GM21447 (cell line): ENCODE measurements around the gene DDX59.

Experiments used
- ATAC-seq: cut with Tn5 transposase; IDR thresholded peaks from one replicate; pipeline ENCODE4 v1.9.1; 2021; ENCODE audit not compliant: unreplicated experiment

The DDX59 gene

DNA sequence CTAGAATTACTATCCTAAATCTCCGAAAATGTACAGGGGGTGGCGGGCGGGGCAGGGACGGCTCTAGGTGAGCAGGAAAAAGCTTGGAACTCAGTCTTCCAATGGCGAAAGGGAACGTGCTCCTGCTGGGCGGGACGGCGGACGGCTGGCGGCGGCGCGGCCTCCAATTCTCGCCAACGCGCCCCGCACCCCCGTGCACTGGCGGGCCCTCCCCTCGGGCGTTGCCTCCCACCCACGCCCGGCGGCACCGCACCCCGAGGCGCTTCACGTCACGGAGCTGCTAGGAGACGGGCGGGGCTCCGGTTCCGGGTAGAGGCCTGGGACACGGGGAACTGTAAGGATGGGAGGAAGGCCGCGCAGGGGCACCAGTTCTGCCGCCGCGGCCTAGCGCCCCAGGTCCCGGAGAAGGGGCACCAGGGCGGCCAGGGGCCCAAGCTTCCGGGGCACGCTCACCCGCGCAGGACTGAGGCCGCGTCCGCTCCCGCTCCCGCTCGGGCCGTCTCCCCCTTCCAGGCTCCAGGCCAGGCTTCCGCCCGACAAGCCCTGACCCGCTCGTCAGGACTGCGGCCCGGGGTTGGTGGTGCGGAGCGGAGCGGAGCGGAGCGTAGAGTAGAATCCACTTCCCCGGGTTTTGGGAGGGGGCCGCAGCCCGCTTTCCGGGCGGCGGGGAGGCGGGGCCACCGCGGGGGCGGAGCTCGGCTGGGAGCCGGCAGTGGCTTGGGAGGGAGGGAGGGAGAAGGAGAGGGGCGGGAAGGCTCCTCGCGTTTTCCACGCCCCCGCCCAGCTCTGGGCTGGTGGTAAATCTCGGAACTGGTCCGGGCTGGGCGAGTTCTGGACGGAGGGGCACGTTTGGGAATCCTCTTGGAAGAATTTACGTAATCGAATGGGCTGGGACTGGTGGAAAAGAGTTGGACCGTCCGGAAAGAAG lies at the start of gene DDX59:
Gene DDX59 (minus strand): TSS at position 594 of the 928 bp plus-strand sequence. CDS start 3,167 bp downstream, outside the sequence.
- ATAC-seq: peak; percentile 83

DNA sequence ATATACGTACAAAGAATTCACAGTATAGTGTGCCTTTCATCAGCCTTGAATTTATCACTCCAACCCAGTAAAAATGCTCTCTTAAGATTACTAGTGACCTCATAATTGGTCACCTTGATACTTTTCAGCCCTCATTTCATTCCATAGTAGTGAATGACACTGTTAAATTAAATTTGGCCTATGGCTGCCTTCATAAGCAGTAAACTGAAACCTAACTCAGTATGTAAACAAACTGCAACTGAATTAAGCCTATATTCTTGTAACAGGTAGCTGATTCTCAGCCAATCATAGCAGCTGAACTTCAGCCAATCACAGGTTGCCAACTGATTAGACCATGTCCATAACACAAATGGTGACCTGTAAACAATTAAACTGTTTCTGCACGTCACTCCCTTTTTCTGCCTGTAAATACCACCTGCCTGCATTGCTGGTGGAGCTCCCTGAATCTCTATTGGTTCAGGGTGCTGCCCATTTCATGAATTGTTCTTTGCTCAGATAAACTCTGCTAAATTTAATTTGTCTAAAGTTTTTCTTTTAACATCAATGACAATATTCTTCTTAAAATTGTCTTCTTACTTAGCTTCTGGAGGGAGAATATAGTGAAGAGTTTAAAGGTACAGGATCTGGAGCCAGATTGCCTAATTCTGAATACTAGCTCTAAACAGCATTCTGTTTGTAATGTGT lies 44.9 kb upstream of the DDX59 start:
- no peak for ATAC-seq

DNA sequence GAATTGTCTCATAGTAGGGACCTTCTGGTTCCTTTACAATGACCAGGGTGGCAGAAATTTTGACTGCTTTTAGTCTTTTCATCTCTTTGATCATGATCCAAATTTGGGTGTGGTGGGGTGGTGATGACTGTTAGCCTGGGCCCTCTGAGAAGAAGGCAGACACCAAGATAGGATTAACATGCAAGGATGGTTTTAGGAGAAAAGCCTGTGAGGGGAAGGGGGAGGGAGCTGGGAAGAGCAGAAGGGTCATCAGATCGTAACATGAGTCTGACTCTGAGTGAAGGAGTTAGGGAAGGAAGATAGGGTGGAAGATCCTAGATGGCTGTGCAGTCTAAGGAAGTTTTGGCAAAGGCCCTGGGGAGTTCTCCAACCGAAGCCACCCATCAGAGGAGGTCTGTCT lies 40.5 kb upstream of the DDX59 start:
- no peak for ATAC-seq

DNA sequence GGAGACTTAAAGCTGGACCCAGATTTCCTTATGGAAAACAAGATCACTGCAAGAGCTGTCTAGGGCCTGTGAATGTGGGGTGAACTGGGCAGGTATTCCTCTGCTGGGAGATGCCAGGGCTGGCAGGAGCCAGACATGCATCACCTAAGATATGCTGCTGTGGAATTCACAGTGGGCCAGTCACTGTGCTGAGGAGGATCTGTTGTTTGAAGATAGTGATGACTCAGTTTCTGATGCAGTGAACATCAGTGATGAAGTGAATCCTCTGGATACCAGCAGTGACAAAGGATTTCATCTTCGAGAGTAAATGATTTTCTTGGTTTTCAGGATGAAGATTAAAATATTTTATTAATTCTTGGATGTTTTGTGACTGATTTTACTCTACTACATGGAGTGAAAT lies 39.1 kb upstream of the DDX59 start:
- no peak for ATAC-seq

DNA sequence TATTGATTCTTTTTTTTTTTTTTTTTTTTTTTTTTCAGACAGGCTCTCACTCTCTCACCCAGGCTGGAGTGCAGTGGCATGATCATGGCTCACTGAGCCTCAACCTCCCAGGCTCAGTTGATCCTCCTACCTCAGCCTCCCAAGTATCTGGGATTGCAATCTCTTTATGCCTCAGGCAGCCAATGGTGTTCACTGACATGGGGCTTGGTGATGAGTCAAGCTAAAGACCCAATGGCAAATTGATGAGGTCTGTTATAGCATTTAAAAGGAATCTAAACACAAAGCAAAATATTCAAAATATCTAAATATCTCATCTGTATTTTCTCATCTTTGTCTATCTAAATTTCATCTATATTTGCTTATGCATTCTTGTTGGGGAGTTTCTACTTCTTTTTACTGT lies 38.5 kb upstream of the DDX59 start:
- ATAC-seq: no peak

DNA sequence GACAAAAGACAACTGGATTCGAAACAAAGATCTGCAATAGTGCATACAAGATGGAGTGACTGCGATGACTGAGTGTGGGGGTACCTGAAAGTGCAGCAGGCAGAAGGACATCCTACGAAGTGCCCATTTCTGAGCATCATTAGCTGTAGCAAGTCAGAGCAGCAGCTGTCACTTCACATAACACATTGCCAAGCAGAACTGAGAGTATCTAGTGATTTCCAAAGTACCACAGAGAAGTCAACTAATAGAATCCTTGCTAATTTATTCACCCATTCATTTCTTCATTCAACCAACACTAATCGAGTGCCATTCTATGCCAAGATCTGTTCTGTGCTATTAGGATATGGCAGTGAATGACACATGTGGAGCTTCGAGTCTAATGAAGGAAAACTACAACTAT lies 37.4 kb upstream of the DDX59 start:
- no peak for ATAC-seq

DNA sequence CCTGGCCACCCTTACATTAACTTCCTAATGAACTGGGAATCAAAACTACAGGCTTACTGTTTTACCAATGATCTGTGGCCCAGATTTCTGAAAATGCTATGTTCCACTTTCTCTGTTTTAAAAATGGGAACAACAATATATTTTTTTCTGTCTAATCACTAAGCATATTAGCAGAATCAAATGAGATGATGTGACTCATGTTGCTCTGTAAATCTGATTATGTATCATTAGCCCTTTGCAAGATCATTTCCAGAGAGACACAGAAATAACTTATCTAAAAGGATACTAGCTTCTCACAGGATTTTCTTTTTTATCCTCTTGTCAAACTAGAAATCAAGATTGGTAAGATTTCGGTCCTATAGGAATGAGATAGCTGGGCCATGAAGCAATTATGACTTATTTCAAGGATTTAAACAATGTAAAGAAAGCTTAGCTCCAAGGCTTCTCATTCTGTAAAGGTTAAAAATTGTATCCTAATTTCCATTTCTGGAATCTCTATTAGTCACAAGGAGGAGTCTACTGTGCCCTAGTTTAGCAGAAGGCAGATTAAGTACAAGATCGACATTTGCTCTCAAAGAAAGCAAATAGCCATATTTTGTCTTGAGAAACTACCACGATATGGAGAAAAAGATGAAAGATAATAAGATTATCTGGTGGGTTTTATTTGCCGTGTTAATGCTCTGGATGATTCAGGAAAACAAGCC lies 36.6 kb upstream of the DDX59 start:
- ATAC-seq: no peak

DNA sequence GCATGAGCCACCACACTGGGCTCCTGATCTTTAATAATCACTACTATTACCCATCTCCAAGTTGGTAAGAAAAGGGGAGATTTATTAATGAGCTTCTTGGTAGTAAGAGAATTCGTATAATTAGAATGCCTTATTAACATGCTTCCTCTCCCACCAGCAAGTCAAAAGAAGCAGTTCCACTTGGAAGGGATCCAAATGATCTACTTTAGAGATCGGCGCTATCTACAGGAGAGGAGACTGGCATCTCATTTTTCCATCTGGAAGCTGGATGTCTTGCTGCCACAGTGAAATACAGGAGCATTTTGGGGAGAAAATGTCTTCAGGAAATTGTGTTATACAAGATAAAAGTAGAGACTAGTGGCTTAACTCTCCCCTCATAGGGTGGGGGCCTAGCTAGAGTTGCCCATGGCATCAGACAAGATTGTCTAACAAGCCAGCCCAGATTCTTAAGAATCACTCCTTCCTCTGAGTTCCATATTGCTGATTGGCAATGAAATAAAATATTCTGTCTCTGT lies 35.3 kb upstream of the DDX59 start:
- no peak for ATAC-seq

DNA sequence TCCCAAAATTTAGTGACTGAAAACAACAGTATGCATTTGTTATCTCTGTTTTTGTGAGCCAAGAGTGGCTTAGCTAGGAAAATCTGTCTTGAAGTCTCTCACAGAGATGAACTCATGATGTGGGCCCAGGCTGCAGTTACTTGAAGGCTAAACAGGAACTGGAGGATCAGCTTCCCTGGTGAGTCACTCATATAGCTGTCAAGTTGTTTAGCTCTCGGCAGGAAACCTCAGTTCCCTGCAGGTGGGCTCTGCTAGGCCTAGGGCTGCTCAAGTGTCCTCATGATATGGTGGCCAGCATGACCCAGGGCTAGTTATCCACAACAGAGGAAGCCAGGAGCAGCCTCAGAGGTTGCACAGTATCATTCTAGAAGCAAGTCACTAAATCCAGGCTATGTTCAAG lies 30.2 kb upstream of the DDX59 start:
- ATAC-seq: no peak

DNA sequence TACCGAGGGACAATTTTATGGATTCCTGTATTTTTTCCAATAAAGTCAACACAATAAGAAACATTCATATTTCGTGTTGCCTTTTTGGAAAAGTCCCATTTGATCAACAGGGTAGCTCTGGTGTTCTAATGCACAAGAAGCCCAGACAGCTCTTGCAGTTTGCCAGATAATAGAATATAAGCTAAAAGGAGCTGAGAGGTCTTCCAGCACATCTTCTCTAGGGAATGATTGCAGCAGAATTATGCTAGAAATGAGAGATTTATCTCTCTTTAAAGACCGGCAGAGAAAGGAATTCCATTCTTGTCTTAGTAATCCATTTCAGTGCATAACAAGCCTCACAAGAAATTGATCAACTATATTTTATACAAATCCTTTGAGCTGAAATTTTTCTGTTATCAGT lies 25.0 kb upstream of the DDX59 start:
- ATAC-seq: no peak

DNA sequence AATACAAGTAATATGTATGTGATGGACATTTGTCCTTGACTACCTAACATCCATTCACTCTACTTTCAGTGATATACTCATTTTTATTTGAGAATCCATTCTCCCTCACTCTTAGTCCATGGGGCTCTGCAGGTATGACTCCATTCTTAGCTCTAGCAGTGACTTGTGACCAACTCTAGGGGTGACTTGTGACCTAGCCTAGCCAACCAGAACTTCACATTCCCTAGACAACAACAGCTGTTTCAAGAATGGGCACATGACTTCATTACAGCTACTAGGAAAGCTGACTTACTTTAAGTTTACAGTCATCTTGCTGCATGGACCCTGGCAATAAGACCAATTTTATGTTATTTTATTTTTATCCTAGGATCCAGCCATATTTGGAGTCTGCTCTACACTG lies 23.6 kb upstream of the DDX59 start:
- ATAC-seq: no peak

DNA sequence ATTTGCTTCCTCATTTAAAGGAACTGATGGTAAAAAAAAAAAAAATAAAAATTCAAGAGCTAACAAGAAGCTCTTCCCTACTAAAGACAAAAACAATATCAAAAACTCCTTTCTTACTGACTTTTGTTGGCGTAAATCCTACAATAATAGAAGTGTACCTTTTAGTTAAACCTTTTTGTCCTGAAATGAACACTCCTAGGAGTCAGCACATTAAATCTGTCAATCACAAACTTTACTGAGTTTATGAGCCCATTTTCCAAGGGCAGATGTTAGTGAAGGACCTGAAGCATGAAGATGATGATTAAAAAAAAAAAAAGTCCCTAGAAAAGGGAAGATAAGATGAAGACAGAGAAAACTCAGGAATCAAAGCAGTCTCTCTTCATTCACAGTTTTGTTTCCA lies 22.6 kb upstream of the DDX59 start:
- ATAC-seq: no peak

DNA sequence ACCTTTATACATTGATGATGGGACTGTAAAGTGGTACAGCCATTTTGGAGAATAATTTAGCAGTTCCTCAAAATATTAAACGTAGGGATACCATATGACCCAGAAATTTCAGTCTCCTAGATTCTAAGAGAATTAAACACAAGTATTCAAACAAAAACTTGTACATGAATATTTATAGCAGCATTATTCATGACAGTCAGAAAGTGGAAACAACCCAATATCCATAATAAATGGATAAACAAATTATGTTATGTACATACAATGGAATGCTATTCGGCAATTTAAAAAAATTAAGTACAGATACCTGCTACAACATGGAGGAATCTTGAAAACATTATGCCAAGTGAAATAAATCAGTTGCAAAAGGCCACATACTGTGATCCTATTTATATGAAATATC lies 16.9 kb upstream of the DDX59 start:
- no peak for ATAC-seq

DNA sequence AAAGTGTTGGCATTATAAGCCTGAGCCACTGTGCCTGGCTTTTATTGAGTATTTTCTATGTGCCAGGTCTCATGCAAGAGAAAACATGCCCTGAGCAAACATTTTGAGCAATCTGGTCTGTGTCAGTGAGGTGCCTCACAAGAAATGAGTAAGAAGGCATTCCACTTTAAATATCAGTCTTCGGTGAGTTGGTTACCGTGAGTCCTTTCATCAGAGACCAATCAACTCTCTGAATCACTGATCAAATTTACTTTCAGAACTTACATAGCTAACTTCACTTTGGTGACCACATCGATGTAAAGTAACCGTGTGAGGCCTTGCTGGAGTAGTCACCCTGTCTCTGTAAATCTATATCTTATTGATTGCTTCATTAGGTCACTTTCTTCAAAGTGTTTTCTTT lies 14.3 kb upstream of the DDX59 start:
- no peak for ATAC-seq

DNA sequence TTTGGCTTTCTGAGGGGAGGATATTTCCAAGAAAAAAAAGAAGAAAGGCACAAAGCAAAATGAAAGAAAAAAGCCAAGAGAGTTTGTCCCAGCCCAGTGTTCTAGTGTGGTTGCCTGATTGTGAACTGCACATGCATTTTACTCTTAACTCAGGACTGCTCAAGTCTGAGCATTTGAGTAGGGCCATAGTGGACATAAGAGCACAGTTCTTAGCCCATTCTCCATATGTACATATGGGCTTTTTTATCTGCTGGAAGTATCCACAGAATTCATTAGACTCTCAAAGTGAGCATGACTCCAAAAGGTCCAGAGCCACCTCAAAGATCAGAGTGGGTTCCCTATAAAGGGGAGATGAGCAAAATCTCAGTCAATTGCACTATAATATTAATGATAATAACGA lies 13.6 kb upstream of the DDX59 start:
- ATAC-seq: no peak

DNA sequence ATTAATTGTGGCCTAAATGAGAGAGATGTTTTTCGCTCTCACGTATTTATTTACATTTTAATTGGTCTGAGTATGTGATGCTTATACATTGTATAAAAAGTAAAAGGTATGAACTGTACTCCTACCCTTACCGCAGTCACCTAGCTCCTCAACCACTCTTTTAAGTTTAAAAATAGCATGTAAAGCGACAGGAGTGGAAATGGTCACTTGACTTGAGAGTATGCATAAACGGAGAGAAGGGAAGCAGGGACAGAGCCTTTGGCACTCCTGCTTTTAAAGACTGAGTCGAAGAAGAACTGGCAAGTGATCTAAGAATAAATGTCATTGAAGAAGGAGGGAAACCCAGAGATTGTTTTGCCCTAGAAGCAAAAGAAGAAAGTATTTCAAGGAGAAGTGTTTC lies 11.5 kb upstream of the DDX59 start:
- no peak for ATAC-seq

DNA sequence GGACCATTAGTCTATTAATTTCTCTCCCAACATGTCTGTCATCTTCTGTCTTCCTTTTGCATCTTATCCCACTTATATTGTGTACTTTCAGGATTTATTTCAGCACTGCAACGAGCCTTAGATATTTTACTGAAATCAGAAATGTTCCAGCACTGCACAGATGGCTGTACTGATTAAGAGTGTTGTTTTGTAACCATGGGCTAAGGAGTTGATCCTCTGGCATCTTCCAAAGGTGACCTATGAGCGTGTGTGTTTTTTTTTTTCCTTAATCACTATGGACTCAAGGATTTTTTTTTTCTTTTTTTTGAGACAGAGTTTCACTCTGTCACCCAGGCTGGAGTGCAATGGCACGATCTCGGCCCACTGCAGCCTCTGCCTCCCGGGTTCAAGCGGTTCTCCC lies 7.1 kb upstream of the DDX59 start:
- no peak for ATAC-seq

DNA sequence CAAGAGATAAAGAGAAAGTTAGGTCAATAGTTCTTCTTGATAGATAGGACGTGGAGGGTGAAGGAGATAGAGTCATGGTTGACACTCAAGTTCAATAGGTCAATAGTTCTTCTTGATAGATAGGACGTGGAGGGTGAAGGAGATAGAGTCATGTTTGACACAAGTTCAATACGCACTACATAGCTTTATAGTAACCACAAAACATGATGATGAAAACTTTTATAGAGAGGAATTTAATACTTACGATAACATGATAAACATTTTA lies 5.8 kb upstream of the DDX59 start:
- ATAC-seq: no peak

DNA sequence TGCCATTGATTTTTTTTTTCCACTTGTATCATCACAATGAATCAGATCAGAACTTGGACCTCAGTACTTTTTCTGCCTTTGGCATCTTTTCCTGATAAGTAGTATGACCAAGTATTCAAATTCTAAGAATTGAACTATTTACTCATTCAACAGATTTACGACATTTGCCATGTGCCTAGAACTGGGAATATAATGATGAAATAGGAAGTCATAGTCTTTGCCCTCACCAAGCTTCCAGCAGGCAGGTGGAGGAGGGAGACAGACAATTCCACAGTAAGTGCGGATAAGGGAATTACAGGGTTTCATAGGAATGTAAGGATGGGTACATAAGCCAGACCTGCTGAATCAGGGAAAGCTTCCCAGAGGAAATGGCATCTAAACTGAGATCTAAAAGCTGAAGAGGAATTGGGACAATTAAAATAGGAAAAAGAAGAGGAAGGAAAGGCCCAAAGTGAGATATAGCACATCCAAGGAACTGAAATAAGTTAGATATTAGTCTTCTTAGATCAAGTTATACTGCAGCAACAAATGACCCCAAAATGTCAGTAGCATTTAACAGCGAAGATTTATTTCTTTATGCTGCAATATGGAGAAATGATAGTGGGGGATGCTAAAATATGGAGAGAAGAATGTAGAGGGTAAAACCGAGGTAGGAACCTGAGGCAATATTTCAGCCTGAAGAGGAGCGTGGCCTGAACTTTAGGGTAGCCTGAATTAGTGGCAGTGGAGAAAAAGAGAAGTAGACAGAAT lies 5.3 kb upstream of the DDX59 start:
- ATAC-seq: no peak

DNA sequence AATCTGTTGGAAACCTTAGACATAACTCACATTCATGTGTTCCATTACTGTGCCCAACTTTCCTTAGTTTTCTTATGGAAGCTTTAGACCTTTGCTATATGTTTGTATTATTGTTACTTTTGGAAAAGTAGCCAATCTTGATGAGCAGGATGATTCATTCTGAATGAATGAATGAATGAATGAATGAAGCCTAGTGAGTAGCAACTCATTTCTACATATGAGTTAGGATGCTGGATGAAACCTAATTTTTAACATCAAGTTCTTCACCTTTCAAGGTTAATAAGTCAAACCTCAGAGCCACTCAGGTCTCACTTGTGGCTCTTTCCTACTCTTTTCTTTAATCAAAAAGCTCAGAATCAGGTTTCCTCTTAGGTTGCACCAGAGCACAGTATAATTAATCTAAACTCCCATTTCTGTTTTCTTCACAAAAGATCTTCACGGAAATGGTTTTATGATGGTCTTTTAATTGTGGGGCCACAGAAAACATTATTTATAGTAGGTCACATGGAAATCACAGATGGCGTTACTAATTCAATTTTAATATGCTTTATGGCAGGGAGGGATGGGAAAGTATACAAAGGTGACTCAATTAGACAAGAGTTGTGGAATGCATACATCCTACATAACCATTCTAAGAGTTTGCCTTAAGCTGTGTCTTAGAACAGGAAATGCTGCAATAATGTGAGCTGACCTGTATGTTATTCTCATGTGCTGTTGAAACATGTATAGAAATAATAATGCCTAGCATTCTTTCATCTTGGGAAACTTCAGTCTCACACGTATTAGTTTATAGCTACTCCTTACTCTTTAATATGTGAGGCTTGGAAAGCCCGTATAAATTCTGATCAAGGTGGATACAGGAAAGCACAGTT lies 4.5 kb upstream of the DDX59 start:
- ATAC-seq: no peak
